Measurements from ENCODE around the gene FAM216B. TPM values are rescaled to one million over a fixed set of nuclear protein-coding genes. Genes with fewer than 3 reads are reported as not detected.

FAM216B gene
- total RNA-seq, 1 donor from 2014 or later = not detected

GRCh38 chr13:42777467-42777866, 3.9 kb upstream of the FAM216B start:
- FAIRE-seq = no peak
- DNase-seq (ENCODE audit: low read depth) = no peak

GRCh38 chr13:42780044-42780443, 1.3 kb upstream of the FAM216B start:
- no peak overlapping the region for H3K27ac ChIP-seq (ENCODE audit: low read depth, low read length)
- H3K27ac Mint-ChIP-seq (ENCODE audit: unreplicated experiment) = no peak overlapping the region
- H3K4me2 ChIP-seq (ENCODE audit: low read length) = no peak overlapping the region

More at GRCh38 chr13:42777467-42777866, 3.9 kb upstream of the FAM216B start:
- Histone ChIP-seq H3K9ac (ENCODE audit: low read length) (no peak overlapping the region), H3K27ac (ENCODE audit: low read depth, low read length) (no peak overlapping the region), H3K79me2 (ENCODE audit: insufficient read depth, low read length) (no peaks in the 10 kb centered on the region), H3K4me3 (ENCODE audit: insufficient read depth, low read depth, low read length) (no peak overlapping the region), H3K4me2 (ENCODE audit: low read length) (no peak overlapping the region), H4K20me1 (ENCODE audit: insufficient read depth, low read length) (no peaks in the 10 kb centered on the region), H3K36me3 (ENCODE audit: insufficient read depth, low read length) (no peaks in the 10 kb centered on the region), H3K4me1 (ENCODE audit: insufficient read depth, low read length) (no peaks in the 10 kb centered on the region), H3K9me3 (ENCODE audit: insufficient read depth, low read depth, low read length) (no peaks in the 10 kb centered on the region), H2AFZ (ENCODE audit: low read depth, low read length) (no peak overlapping the region), H3K27me3 (ENCODE audit: insufficient read depth, low read length) (peaks cover 7% of the 10 kb centered on the region)
- Mint-ChIP-seq H3K27ac (ENCODE audit: unreplicated experiment) (no peak overlapping the region), H3K27me3 (ENCODE audit: low read depth, unreplicated experiment) (no peaks in the 10 kb centered on the region), H3K4me3 (ENCODE audit: unreplicated experiment) (no peak overlapping the region), H3K9me3 (ENCODE audit: unreplicated experiment) (peaks cover 21% of the 10 kb centered on the region), H3K36me3 (ENCODE audit: low read depth, unreplicated experiment) (no peaks in the 10 kb centered on the region), H3K4me1 (ENCODE audit: low read depth, unreplicated experiment) (peaks cover 3% of the 10 kb centered on the region)
- TF ChIP-seq EZH2 (IDR thresholded peaks at IDR 0.05; ENCODE audit: insufficient read depth, low read length) (no peak), CTCF (IDR thresholded peaks at IDR 0.05; ENCODE audit: insufficient read depth, low read depth, low read length) (no peak)

More at GRCh38 chr13:42780044-42780443, 1.3 kb upstream of the FAM216B start:
- Mint-ChIP-seq H3K27me3 (ENCODE audit: low read depth, unreplicated experiment) (no peaks in the 10 kb centered on the region), H3K4me1 (ENCODE audit: low read depth, unreplicated experiment) (peaks cover 3% of the 10 kb centered on the region), H3K9me3 (ENCODE audit: unreplicated experiment) (peaks cover 6% of the 10 kb centered on the region), H3K36me3 (ENCODE audit: low read depth, unreplicated experiment) (no peaks in the 10 kb centered on the region), H3K4me3 (ENCODE audit: unreplicated experiment) (no peak overlapping the region)
- Histone ChIP-seq H3K79me2 (ENCODE audit: insufficient read depth, low read length) (no peaks in the 10 kb centered on the region), H3K9ac (ENCODE audit: low read length) (no peak overlapping the region), H2AFZ (ENCODE audit: low read depth, low read length) (no peak overlapping the region), H3K36me3 (ENCODE audit: insufficient read depth, low read length) (no peaks in the 10 kb centered on the region), H3K27me3 (ENCODE audit: insufficient read depth, low read length) (peaks cover 7% of the 10 kb centered on the region), H4K20me1 (ENCODE audit: insufficient read depth, low read length) (no peaks in the 10 kb centered on the region), H3K4me3 (ENCODE audit: insufficient read depth, low read depth, low read length) (no peak overlapping the region), H3K9me3 (ENCODE audit: insufficient read depth, low read depth, low read length) (no peaks in the 10 kb centered on the region), H3K4me1 (ENCODE audit: insufficient read depth, low read length) (no peaks in the 10 kb centered on the region)
- DNase-seq (ENCODE audit: low read depth) (no peak), FAIRE-seq (no peak)
- no peak for TF ChIP-seq CTCF (IDR thresholded peaks at IDR 0.05; ENCODE audit: insufficient read depth, low read depth, low read length)

Measured in astrocyte (in vitro differentiated cells and primary cell).